Smooth muscle cell of trachea (primary cell): ENCODE data around the gene AGAP5. TPM values are rescaled to one million over a fixed set of nuclear protein-coding genes. Genes with fewer than 3 reads are reported as not detected.

Experiments
- total RNA-seq: library from RNA; depleted of rRNA; stranded (reverse); fragments of >200 nt; gene quantifications from 2 replicates; pipeline ENCODE4 v1.2.1, GENCODE V29; 2014

Gene AGAP5
- total RNA-seq, result 3.6 and 4.1 TPM in 2 replicates

GRCh38 chr10:73697675-73698159, at the start of gene AGAP5:
Gene AGAP5 (minus strand): TSS chr10:73698109. CDS start chr10:73697755, 354 bp downstream.

GRCh38 chr10:73743905-73744663, 46.2 kb upstream of the AGAP5 start, which contains the start of gene SEC24C:
Gene SEC24C (plus strand): TSS chr10:73744372. CDS start chr10:73746833, 2,461 bp downstream.

GRCh38 chr10:73655990-73656298, 42.0 kb downstream of the AGAP5 start, which contains the start of gene SYNPO2L:
Gene SYNPO2L (minus strand): TSS chr10:73656029. CDS start chr10:73655922, 107 bp downstream.

GRCh38 chr10:73641328-73642060, 56.4 kb downstream of the AGAP5 start, which contains the start of gene MYOZ1:
Gene MYOZ1 (minus strand): TSS chr10:73641474. CDS start chr10:73640017, 1,457 bp downstream.

Other genes with a start within 250 kb of the AGAP5 start
- 32.4 and 52.2 TPM in 2 replicates for gene PPP3CB, start 202.1 kb downstream of the AGAP5 start, total RNA-seq
- 6.8 and 9.2 TPM in 2 replicates for gene USP54, start 106.8 kb downstream of the AGAP5 start, total RNA-seq
- gene MYOZ1, start 56.6 kb downstream of the AGAP5 start, total RNA-seq, result 0.33 TPM in 1 of 2 replicates, not detected in the other
- gene SYNPO2L, start 42.1 kb downstream of the AGAP5 start, total RNA-seq, result not detected in 2 replicates
- 58.3 and 79.6 TPM in 2 replicates for gene SEC24C, start 46.3 kb upstream of the AGAP5 start, total RNA-seq
- gene CHCHD1, start 83.9 kb upstream of the AGAP5 start, total RNA-seq, result 15.2 and 23.6 TPM in 2 replicates
- gene ZSWIM8, start 87.5 kb upstream of the AGAP5 start, total RNA-seq, result 57.2 and 80.4 TPM in 2 replicates
- 9.0 and 16.4 TPM in 2 replicates for gene NDST2, start 113.5 kb upstream of the AGAP5 start, total RNA-seq
- gene CAMK2G, start 176.4 kb upstream of the AGAP5 start, total RNA-seq, result 28.2 and 32.3 TPM in 2 replicates
- 67.8 and 114 TPM in 2 replicates for gene PLAU, start 213.0 kb upstream of the AGAP5 start, total RNA-seq